GM12864 (cell line): ENCODE data around the gene MAX.

ENCODE experiments used
- DNase-seq: peaks from one replicate; pipeline ENCODE4 v3.0.0-alpha.2; 2011; ENCODE audit warnings: low read depth
- H3K4me3 ChIP-seq: 2 replicates; pipeline ENCODE4 v1.5.1; 2011; ENCODE audit warnings: mild to moderate bottlenecking, low read depth, low read length, control low read depth
- TF ChIP-seq, protein P1 (sequence below): IDR thresholded peaks from 2 replicates; pipeline ENCODE4 v1.5.1; 2011; ENCODE audit warnings: low read depth, mild to moderate bottlenecking, moderate library complexity, low read length, control low read depth, inconsistent platforms; ENCODE audit errors: missing control alignments

The MAX gene

GRCh38 chr14:65027127-65027799 lies 75.1 kb downstream of the MAX start:
- DNase-seq, result no peak
- TF ChIP-seq, protein P1, sequence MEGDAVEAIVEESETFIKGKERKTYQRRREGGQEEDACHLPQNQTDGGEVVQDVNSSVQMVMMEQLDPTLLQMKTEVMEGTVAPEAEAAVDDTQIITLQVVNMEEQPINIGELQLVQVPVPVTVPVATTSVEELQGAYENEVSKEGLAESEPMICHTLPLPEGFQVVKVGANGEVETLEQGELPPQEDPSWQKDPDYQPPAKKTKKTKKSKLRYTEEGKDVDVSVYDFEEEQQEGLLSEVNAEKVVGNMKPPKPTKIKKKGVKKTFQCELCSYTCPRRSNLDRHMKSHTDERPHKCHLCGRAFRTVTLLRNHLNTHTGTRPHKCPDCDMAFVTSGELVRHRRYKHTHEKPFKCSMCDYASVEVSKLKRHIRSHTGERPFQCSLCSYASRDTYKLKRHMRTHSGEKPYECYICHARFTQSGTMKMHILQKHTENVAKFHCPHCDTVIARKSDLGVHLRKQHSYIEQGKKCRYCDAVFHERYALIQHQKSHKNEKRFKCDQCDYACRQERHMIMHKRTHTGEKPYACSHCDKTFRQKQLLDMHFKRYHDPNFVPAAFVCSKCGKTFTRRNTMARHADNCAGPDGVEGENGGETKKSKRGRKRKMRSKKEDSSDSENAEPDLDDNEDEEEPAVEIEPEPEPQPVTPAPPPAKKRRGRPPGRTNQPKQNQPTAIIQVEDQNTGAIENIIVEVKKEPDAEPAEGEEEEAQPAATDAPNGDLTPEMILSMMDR, result no peak

GRCh38 chr14:65026526-65026925 lies 75.8 kb downstream of the MAX start:
- no peak for DNase-seq
- TF ChIP-seq, protein P1, result no peak
- no peak overlapping the region for H3K4me3 ChIP-seq

More at GRCh38 chr14:65027127-65027799, 75.1 kb downstream of the MAX start:
- H3K4me3 ChIP-seq, result no peak overlapping the region

DNA sequence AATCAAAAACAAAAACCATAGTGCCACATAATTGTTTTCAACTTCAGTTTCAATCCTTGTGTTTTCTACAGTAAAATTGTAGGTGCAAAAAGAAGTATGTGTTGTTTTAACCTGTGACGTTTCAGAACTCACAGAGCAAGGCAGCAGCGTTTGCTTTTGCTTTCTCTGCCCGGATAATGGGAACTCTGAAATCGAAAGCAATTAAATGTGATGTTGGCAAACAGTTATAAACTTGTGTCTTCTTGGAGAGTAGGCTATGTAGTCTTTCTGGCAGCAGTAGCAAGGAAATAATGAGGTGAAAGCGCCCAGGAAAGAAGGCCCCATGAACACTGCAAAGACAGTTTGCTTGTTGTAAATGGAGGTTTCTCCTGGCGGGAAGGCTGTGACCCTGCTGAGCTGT lies 76.5 kb downstream of the MAX start:
- no peak overlapping the region for H3K4me3 ChIP-seq
- no peak for DNase-seq
- TF ChIP-seq, protein P1, result no peak
